Vagina (tissue), 2 donors: ENCODE data around the gene ALS2CL. TPM values are rescaled to one million over a fixed set of nuclear protein-coding genes. Genes with fewer than 3 reads are reported as not detected.
"Not testable (repeated sequence)": the region's sequence is repeated elsewhere in the genome, so short reads cannot be mapped to it uniquely, and the experiment has no call there.

Experiments
- DNase-seq, 2 donors: peaks; one replicate each; pipeline ENCODE4 v3.0.0-alpha.2; 2017; ENCODE audit errors: extremely low spot score in 2 of 2
- H3K27ac ChIP-seq: fragments of 200-600 bp; sonication (generic); one replicate; pipeline ENCODE4 v1.5.1; 2019
- H3K27me3 ChIP-seq: fragments of 200-600 bp; sonication (generic); one replicate; pipeline ENCODE4 v1.5.1; 2019
- H3K36me3 ChIP-seq, 2 donors: fragments of 200-600 bp; sonication (generic); one replicate each; pipeline ENCODE4 v1.5.1; 2017 to 2019
- H3K4me1 ChIP-seq: fragments of 200-600 bp; sonication (generic); one replicate; pipeline ENCODE4 v1.5.1; 2019
- H3K4me3 ChIP-seq, 2 donors: fragments of 200-600 bp; sonication (generic); 1 replicate in 1 of 2; 2 replicates in 1 of 2; pipeline ENCODE4 v1.5.1; 2016 to 2019
- H3K9me3 ChIP-seq: fragments of 200-600 bp; sonication (generic); one replicate; pipeline ENCODE4 v1.5.1; 2019
- CTCF ChIP-seq, 3 experiments: fragments of 450-650 bp in 2 of 3; fragments of 200-600 bp in 1 of 3; sonication (generic) in 1 of 3; IDR thresholded peaks; one replicate each; pipeline ENCODE4 v1.5.1; 2017 to 2019; ENCODE audit warnings: antibody characterized with exemption in 3 of 3, mild to moderate bottlenecking in 2 of 3, moderate library complexity in 2 of 3
- POLR2A ChIP-seq, 2 donors: fragments of 450-650 bp; IDR thresholded peaks; one replicate each; pipeline ENCODE4 v1.6.1; 2017; ENCODE audit warnings: antibody characterized with exemption in 2 of 2, mild to moderate bottlenecking in 2 of 2, moderate library complexity in 2 of 2
- POLR2AphosphoS5 ChIP-seq, 2 donors: sonication (generic); formaldehyde crosslinking; IDR thresholded peaks; one replicate each; pipeline ENCODE4 v1.9.0; 2017; ENCODE audit warnings: antibody characterized with exemption in 2 of 2, mild to moderate bottlenecking in 2 of 2, low read depth in 1 of 2; ENCODE audit not compliant: insufficient read depth in 1 of 2
- intact Hi-C: fragments of 100-400 bp; cut with DNase I; formaldehyde crosslinking; loops from one replicate; pipeline ENCODE4 v1.15.1; 2023
- total RNA-seq: library from RNA; depleted of rRNA; stranded (reverse); fragments of >200 nt; gene quantifications from one replicate; pipeline ENCODE4 v1.2.3, GENCODE V29; 2016

The ALS2CL gene
- total RNA-seq, 1 donor from 2014 or later = 134 TPM

GRCh38 chr3:46705751-46706552 is 12.5 kb upstream of the ALS2CL start:
- Histone ChIP-seq H3K27ac (no peak overlapping the region), H3K36me3 (no peaks in the 10 kb centered on the region), H3K27me3 (no peaks in the 10 kb centered on the region), H3K4me3 (no peak overlapping the region), H3K4me1 (peaks cover 28% of the 10 kb centered on the region), H3K9me3 (no peaks in the 10 kb centered on the region)
- no peak for TF ChIP-seq CTCF (IDR thresholded peaks at IDR 0.05)
- intact Hi-C loops = loop anchor here (5.0 to 10.0 kb wide), 2 partner anchors 191 to 289 kb away; no protein-coding TSS in a partner anchor
- DNase-seq = no peak

DNA sequence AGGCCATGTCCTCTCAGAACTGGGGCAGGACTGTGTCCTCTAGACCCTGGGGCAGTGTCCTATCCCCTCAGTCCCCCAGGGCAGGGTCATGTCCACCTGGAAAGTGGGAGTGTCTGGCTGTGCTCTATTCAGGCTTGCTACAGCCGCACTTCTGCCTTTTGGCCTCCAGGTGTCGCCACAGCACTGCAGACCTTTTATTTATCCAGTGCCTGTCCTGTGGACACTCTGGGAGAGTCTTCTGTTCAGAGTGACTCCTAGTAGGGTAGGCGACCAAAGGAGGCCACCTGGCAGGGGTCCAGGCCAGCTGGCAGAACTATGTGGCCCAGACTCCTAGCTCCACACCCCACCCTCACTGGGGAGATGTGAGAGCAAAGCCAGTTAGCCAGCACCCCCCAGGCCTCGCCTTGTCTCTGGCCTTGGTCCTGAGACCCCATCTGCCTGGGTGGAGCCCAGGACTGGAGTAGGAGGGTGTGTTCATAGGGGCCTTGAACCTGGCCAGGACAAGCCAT is 11.6 kb upstream of the ALS2CL start:
- intact Hi-C loops = loop anchor here (5.0 to 10.0 kb wide), 2 partner anchors 192 to 290 kb away; no protein-coding TSS in a partner anchor
- peaks cover 37% of the 10 kb centered on the region for H3K4me1 ChIP-seq
- no peak overlapping the region for H3K27ac ChIP-seq
- H3K4me3 ChIP-seq = no peak overlapping the region
- TF ChIP-seq POLR2AphosphoS5 (IDR thresholded peaks at IDR 0.05; ENCODE audit: insufficient read depth in 1 of 2, low read depth in 1 of 2) (peak in 1 of 2 donors; percentile 25), CTCF (IDR thresholded peaks at IDR 0.05) (peak; percentile 89 to 96 (median 94)), POLR2A (IDR thresholded peaks at IDR 0.05) (no peak)
- H3K9me3 ChIP-seq = no peaks in the 10 kb centered on the region
- no peaks in the 10 kb centered on the region for H3K27me3 ChIP-seq
- H3K36me3 ChIP-seq = no peaks in the 10 kb centered on the region
- DNase-seq = no peak

DNA sequence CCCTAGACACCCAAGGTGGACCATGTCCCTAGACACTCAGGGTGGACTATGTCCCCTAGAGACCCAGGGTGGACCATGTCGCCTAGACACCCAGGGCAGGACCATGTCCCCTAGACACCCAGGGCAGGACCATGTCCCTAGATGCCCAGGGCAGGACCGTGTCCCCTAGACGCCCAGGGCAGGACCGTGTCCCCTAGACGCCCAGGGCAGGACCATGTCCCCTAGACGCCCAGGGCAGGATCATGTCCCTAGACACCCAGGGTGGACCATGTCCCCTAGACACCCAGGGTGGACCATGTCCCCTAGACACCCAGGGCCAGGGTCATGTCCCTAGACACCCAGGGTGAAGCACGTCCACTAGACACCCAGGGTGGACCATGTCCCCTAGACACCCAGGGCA is 10.9 kb upstream of the ALS2CL start:
- DNase-seq, H3K27ac ChIP-seq: not testable (repeated sequence)
- peaks cover 41% of the 10 kb centered on the region for H3K4me1 ChIP-seq

DNA sequence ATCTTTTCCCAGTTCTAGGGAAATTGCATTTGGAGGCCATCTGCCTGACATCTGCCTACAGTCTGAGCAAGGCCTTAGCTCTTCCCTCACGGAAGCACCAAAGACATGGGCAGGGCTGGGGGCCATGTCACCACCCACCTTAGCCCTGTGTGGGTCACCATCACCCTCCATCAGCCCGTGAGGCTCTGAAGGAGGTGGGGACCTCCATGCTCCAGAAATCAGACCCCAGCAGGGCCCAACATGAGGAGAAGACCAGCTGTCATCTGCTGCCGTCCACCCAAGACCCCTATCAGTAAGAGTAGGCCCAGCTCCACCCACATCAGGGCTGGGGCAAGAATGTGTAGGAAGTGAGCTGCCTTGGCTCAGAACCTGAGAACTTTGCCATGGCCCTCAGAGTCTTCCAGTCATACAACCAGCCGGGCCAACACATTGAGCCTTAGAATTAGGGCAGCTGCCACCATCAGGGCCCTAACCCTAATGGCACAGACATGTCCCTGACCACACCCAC is 9.6 kb upstream of the ALS2CL start:
- intact Hi-C loops = loop anchor here (10.0 kb wide), 1 partner anchor 292 kb away; no protein-coding TSS in a partner anchor
- TF ChIP-seq CTCF (IDR thresholded peaks at IDR 0.05) (no peak), POLR2A (IDR thresholded peaks at IDR 0.05) (no peak), POLR2AphosphoS5 (IDR thresholded peaks at IDR 0.05; ENCODE audit: insufficient read depth in 1 of 2, low read depth in 1 of 2) (no peak)

More for the DNA sequence above, 10.9 kb upstream of the ALS2CL start:
- H3K36me3 ChIP-seq, H3K27me3 ChIP-seq, H3K4me3 ChIP-seq, H3K9me3 ChIP-seq: not testable (repeated sequence)
- intact Hi-C loops = loop anchor here (10.0 kb wide), 1 partner anchor 290 kb away; no protein-coding TSS in a partner anchor

GRCh38 chr3:46702246-46703012 is 8.9 kb upstream of the ALS2CL start:
- TF ChIP-seq CTCF (IDR thresholded peaks at IDR 0.05) (no peak), POLR2A (IDR thresholded peaks at IDR 0.05) (no peak), POLR2AphosphoS5 (IDR thresholded peaks at IDR 0.05; ENCODE audit: insufficient read depth in 1 of 2, low read depth in 1 of 2) (no peak)
- Histone ChIP-seq H3K4me1 (peaks cover 41% of the 10 kb centered on the region), H3K4me3 (no peak overlapping the region), H3K27me3 (no peaks in the 10 kb centered on the region), H3K36me3 (no peaks in the 10 kb centered on the region), H3K9me3 (no peaks in the 10 kb centered on the region), H3K27ac (no peak overlapping the region)
- DNase-seq = no peak
- intact Hi-C loops = loop anchor here (10.0 kb wide), 1 partner anchor 292 kb away; no protein-coding TSS in a partner anchor

More for the DNA sequence above, 9.6 kb upstream of the ALS2CL start:
- Histone ChIP-seq H3K9me3 (no peaks in the 10 kb centered on the region), H3K4me3 (no peak overlapping the region), H3K27me3 (no peaks in the 10 kb centered on the region), H3K4me1 (peaks cover 41% of the 10 kb centered on the region), H3K36me3 (no peaks in the 10 kb centered on the region), H3K27ac (no peak overlapping the region)
- DNase-seq = no peak
